Measurements from ENCODE around the gene IKZF1. TPM values are rescaled to one million over a fixed set of nuclear protein-coding genes. Genes with fewer than 3 reads are reported as not detected.

IKZF1 gene
- not detected in 5 replicates for total RNA-seq (2022; extraction: Qiagen RNA extraction; ENCODE audit: low read depth)

GRCh38 chr7:50304129-50304910 lies at the start of gene IKZF1:
TSS of gene IKZF1 (plus strand) at chr7:50304716. CDS start at chr7:50319062, 14,346 bp downstream.

GRCh38 chr7:50449881-50450589 lies 145.5 kb downstream of the IKZF1 start, which contains the start of gene FIGNL1:
TSS of gene FIGNL1 (minus strand) at chr7:50450350. CDS start at chr7:50447287, 3,063 bp downstream.

Other genes starting within 250 kb of the IKZF1 start
- gene ZPBP, start 211.5 kb upstream of the IKZF1 start, total RNA-seq (2022; extraction: Qiagen RNA extraction; ENCODE audit: low read depth), result not detected in 5 replicates
- gene FIGNL1, start 145.6 kb downstream of the IKZF1 start, total RNA-seq (2022; extraction: Qiagen RNA extraction; ENCODE audit: low read depth), result 11.2 to 19.6 TPM (median 17.3 TPM) in 5 replicates

Measured in A549 treated with RU486 at 1 μM for 4 hours (cell line).